Measurements from ENCODE around the gene PAPOLB. TPM values are rescaled to one million over a fixed set of nuclear protein-coding genes. Genes with fewer than 3 reads are reported as not detected.
"Not testable (repeated sequence)": the region's sequence is repeated elsewhere in the genome, so short reads cannot be mapped to it uniquely, and the experiment has no call there.

The PAPOLB gene
- total RNA-seq: 1 to 10 TPM in 1 of 2 donors, under 1 TPM in 1; 0.94 to 1.5 TPM
- under 1 TPM; 0.16 to 0.20 TPM for polyA plus RNA-seq (ENCODE audit: insufficient read length in 2 of 2)
- long read RNA-seq, donor 1: 0 reads
- long read RNA-seq, donor 2: 0 reads
- long read RNA-seq, donor 3: 0 reads
- long read RNA-seq, donor 4: 0 reads

GRCh38 chr7:4861673-4862072 lies at the start of gene PAPOLB:
Gene PAPOLB (minus strand): TSS chr7:4862030. CDS start chr7:4861810, 220 bp downstream.
- H3K4me1 ChIP-seq (ENCODE audit: control insufficient read depth, insufficient read depth, low read length): peaks cover 9% of the 10 kb centered on the region
- WGBS (ENCODE audit: insufficient coverage): 13% methylated on average over 44 of the region's 46 CpGs
- peak within 1 kb of the TSS; percentile 35 for H3K4me3 ChIP-seq (ENCODE audit: low read depth, low read length)
- peaks cover 4% of the 10 kb centered on the region for H3K9me3 ChIP-seq (ENCODE audit: control insufficient read depth, insufficient read depth, low read length)
- peaks cover 5% of the 10 kb centered on the region for H3K36me3 ChIP-seq (ENCODE audit: control insufficient read depth, insufficient read depth, low read length)
- H3K27me3 ChIP-seq (ENCODE audit: control insufficient read depth, insufficient read depth, low read length): no peaks in the 10 kb centered on the region
- H3K27ac ChIP-seq (ENCODE audit: low read depth, low read length): no peak within 1 kb of the TSS
- peak in 2 of 6 donors; percentile 49 to 60 for DNase-seq (ENCODE audit: low read depth in 4 of 6, low spot score in 6 of 6)

GRCh38 chr7:4911111-4911828 lies 49.4 kb upstream of the PAPOLB start:
- Histone ChIP-seq H3K27ac (ENCODE audit: low read depth, low read length) (no peak overlapping the region), H3K9me3 (ENCODE audit: control insufficient read depth, insufficient read depth, low read length) (no peaks in the 10 kb centered on the region), H3K4me3 (ENCODE audit: low read depth, low read length) (no peak overlapping the region), H3K4me1 (ENCODE audit: control insufficient read depth, insufficient read depth, low read length) (no peaks in the 10 kb centered on the region), H3K27me3 (ENCODE audit: control insufficient read depth, insufficient read depth, low read length) (no peaks in the 10 kb centered on the region), H3K36me3 (ENCODE audit: control insufficient read depth, insufficient read depth, low read length) (peaks cover 56% of the 10 kb centered on the region)
- 89% methylated on average over 11 of the region's 20 CpGs for WGBS (ENCODE audit: insufficient coverage)
- DNase-seq (ENCODE audit: low read depth in 4 of 6, low spot score in 6 of 6): no peak

- 57% methylated on average over 1 of the region's 1 CpG for WGBS (ENCODE audit: insufficient coverage)
- H3K9me3 ChIP-seq (ENCODE audit: control insufficient read depth, insufficient read depth, low read length): no peaks in the 10 kb centered on the region
- DNase-seq (ENCODE audit: low read depth in 4 of 6, low spot score in 6 of 6): no peak
- no peaks in the 10 kb centered on the region for H3K27me3 ChIP-seq (ENCODE audit: control insufficient read depth, insufficient read depth, low read length)
- H3K36me3 ChIP-seq (ENCODE audit: control insufficient read depth, insufficient read depth, low read length): peaks cover 63% of the 10 kb centered on the region
- no peaks in the 10 kb centered on the region for H3K4me1 ChIP-seq (ENCODE audit: control insufficient read depth, insufficient read depth, low read length)
- H3K27ac ChIP-seq (ENCODE audit: low read depth, low read length): no peak overlapping the region
- no peak overlapping the region for H3K4me3 ChIP-seq (ENCODE audit: low read depth, low read length)
Measured at GRCh38 chr7:4906682-4907081, 44.9 kb upstream of the PAPOLB start.

- H3K27ac ChIP-seq (ENCODE audit: low read depth, low read length): no peak overlapping the region
- no peaks in the 10 kb centered on the region for H3K9me3 ChIP-seq (ENCODE audit: control insufficient read depth, insufficient read depth, low read length)
- H3K4me1 ChIP-seq (ENCODE audit: control insufficient read depth, insufficient read depth, low read length): no peaks in the 10 kb centered on the region
- H3K36me3 ChIP-seq (ENCODE audit: control insufficient read depth, insufficient read depth, low read length): peaks cover 50% of the 10 kb centered on the region
- no peak for DNase-seq (ENCODE audit: low read depth in 4 of 6, low spot score in 6 of 6)
- no peak overlapping the region for H3K4me3 ChIP-seq (ENCODE audit: low read depth, low read length)
- no CpG with 5 or more reads among the region's 1 CpG for WGBS (ENCODE audit: insufficient coverage)
- H3K27me3 ChIP-seq (ENCODE audit: control insufficient read depth, insufficient read depth, low read length): no peaks in the 10 kb centered on the region
Measured at GRCh38 chr7:4905171-4905570, 43.3 kb upstream of the PAPOLB start.

- DNase-seq (ENCODE audit: low read depth in 4 of 6, low spot score in 6 of 6): no peak
- Histone ChIP-seq H3K4me3 (ENCODE audit: low read depth, low read length) (no peak overlapping the region), H3K9me3 (ENCODE audit: control insufficient read depth, insufficient read depth, low read length) (no peaks in the 10 kb centered on the region), H3K36me3 (ENCODE audit: control insufficient read depth, insufficient read depth, low read length) (peaks cover 42% of the 10 kb centered on the region), H3K27ac (ENCODE audit: low read depth, low read length) (no peak overlapping the region), H3K27me3 (ENCODE audit: control insufficient read depth, insufficient read depth, low read length) (no peaks in the 10 kb centered on the region), H3K4me1 (ENCODE audit: control insufficient read depth, insufficient read depth, low read length) (no peaks in the 10 kb centered on the region)
Measured at GRCh38 chr7:4904346-4904745, 42.5 kb upstream of the PAPOLB start.

- 87% methylated on average over 9 of the region's 11 CpGs for WGBS (ENCODE audit: insufficient coverage)
- no peak overlapping the region for H3K4me3 ChIP-seq (ENCODE audit: low read depth, low read length)
- no peak for DNase-seq (ENCODE audit: low read depth in 4 of 6, low spot score in 6 of 6)
- no peaks in the 10 kb centered on the region for H3K4me1 ChIP-seq (ENCODE audit: control insufficient read depth, insufficient read depth, low read length)
- H3K36me3 ChIP-seq (ENCODE audit: control insufficient read depth, insufficient read depth, low read length): no peaks in the 10 kb centered on the region
- H3K27me3 ChIP-seq (ENCODE audit: control insufficient read depth, insufficient read depth, low read length): no peaks in the 10 kb centered on the region
- no peak overlapping the region for H3K27ac ChIP-seq (ENCODE audit: low read depth, low read length)
- H3K9me3 ChIP-seq (ENCODE audit: control insufficient read depth, insufficient read depth, low read length): peaks cover 2% of the 10 kb centered on the region
Measured at GRCh38 chr7:4895766-4896165, 33.9 kb upstream of the PAPOLB start.

- Histone ChIP-seq H3K36me3 (ENCODE audit: control insufficient read depth, insufficient read depth, low read length) (no peaks in the 10 kb centered on the region), H3K9me3 (ENCODE audit: control insufficient read depth, insufficient read depth, low read length) (peaks cover 2% of the 10 kb centered on the region), H3K4me3 (ENCODE audit: low read depth, low read length) (no peak overlapping the region), H3K27me3 (ENCODE audit: control insufficient read depth, insufficient read depth, low read length) (no peaks in the 10 kb centered on the region), H3K4me1 (ENCODE audit: control insufficient read depth, insufficient read depth, low read length) (no peaks in the 10 kb centered on the region), H3K27ac (ENCODE audit: low read depth, low read length) (no peak overlapping the region)
- no peak for DNase-seq (ENCODE audit: low read depth in 4 of 6, low spot score in 6 of 6)
- 89% methylated on average over 9 of the region's 9 CpGs for WGBS (ENCODE audit: insufficient coverage)
Measured at GRCh38 chr7:4894482-4894881, 32.7 kb upstream of the PAPOLB start.

GRCh38 chr7:4893929-4894475 lies 32.2 kb upstream of the PAPOLB start:
- no peaks in the 10 kb centered on the region for H3K27me3 ChIP-seq (ENCODE audit: control insufficient read depth, insufficient read depth, low read length)
- H3K27ac ChIP-seq (ENCODE audit: low read depth, low read length): no peak overlapping the region
- no peaks in the 10 kb centered on the region for H3K4me1 ChIP-seq (ENCODE audit: control insufficient read depth, insufficient read depth, low read length)
- no peak overlapping the region for H3K4me3 ChIP-seq (ENCODE audit: low read depth, low read length)
- H3K9me3 ChIP-seq (ENCODE audit: control insufficient read depth, insufficient read depth, low read length): peaks cover 2% of the 10 kb centered on the region
- DNase-seq (ENCODE audit: low read depth in 4 of 6, low spot score in 6 of 6): no peak
- WGBS (ENCODE audit: insufficient coverage): 96% methylated on average over 7 of the region's 8 CpGs
- no peaks in the 10 kb centered on the region for H3K36me3 ChIP-seq (ENCODE audit: control insufficient read depth, insufficient read depth, low read length)

GRCh38 chr7:4893188-4893587 lies 31.4 kb upstream of the PAPOLB start:
- DNase-seq (ENCODE audit: low read depth in 4 of 6, low spot score in 6 of 6); H3K27ac ChIP-seq (ENCODE audit: low read depth, low read length); H3K36me3 ChIP-seq (ENCODE audit: control insufficient read depth, insufficient read depth, low read length); H3K4me1 ChIP-seq (ENCODE audit: control insufficient read depth, insufficient read depth, low read length); H3K27me3 ChIP-seq (ENCODE audit: control insufficient read depth, insufficient read depth, low read length); H3K9me3 ChIP-seq (ENCODE audit: control insufficient read depth, insufficient read depth, low read length); H3K4me3 ChIP-seq (ENCODE audit: low read depth, low read length): not testable (repeated sequence)
- WGBS (ENCODE audit: insufficient coverage): 100% methylated on average over 2 of the region's 4 CpGs

GRCh38 chr7:4891522-4891921 lies 29.7 kb upstream of the PAPOLB start:
- not testable (repeated sequence) for H3K27ac ChIP-seq (ENCODE audit: low read depth, low read length); H3K27me3 ChIP-seq (ENCODE audit: control insufficient read depth, insufficient read depth, low read length); H3K4me3 ChIP-seq (ENCODE audit: low read depth, low read length); H3K4me1 ChIP-seq (ENCODE audit: control insufficient read depth, insufficient read depth, low read length); H3K36me3 ChIP-seq (ENCODE audit: control insufficient read depth, insufficient read depth, low read length); H3K9me3 ChIP-seq (ENCODE audit: control insufficient read depth, insufficient read depth, low read length); DNase-seq (ENCODE audit: low read depth in 4 of 6, low spot score in 6 of 6)
- WGBS (ENCODE audit: insufficient coverage): 89% methylated on average over 1 of the region's 2 CpGs

All from spinal cord (tissue), 10 donors.